AG04449 (cell line): ENCODE measurements around the gene PALB2.

ENCODE experiments used
- CTCF ChIA-PET: fragments of 350-600 bp; formaldehyde crosslinking; extraction: SDS; loops from one replicate; lab custom pipeline; 2021; ENCODE audit warnings: antibody characterized with exemption; lab: Yijun Ruan, JAX
- POLR2A ChIA-PET: fragments of 400-600, 350-600 bp; formaldehyde crosslinking; extraction: SDS; loops from one replicate; lab custom pipeline; 2020; ENCODE audit warnings: antibody characterized with exemption, inconsistent platforms; lab: Yijun Ruan, JAX
- DNase-seq: peaks from one replicate; pipeline ENCODE4 v3.0.0-alpha.2; 2010; ENCODE audit warnings: low read depth, low spot score
- H3K4me3 ChIP-seq: 2 replicates; pipeline ENCODE4 v1.5.1; 2011; ENCODE audit warnings: low read depth, mild to moderate bottlenecking, control low read depth, low read length
- TF ChIP-seq, protein P1 (sequence below): IDR thresholded peaks from one replicate; pipeline ENCODE4 v1.5.1; 2011; ENCODE audit warnings: mild to moderate bottlenecking, moderate library complexity, low read length, control low read depth, inconsistent platforms; ENCODE audit not compliant: insufficient read depth; ENCODE audit errors: missing control alignments

The PALB2 gene

DNA sequence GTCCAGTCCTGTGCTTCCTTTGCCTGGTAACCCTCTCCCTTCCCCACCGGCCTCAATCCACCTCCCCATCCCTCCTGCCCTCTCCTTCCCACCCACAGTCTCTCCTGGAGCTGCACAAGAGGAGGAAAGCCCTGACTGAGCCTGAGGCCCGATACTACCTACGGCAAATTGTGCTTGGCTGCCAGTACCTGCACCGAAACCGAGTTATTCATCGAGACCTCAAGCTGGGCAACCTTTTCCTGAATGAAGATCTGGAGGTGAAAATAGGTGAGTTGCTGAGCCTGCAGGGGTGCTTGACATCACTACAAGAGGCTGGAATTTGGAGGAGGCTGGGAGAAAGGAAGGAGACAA is 38.9 kb upstream of the PALB2 start:
- peak overlapping the region; percentile 68 for H3K4me3 ChIP-seq
- DNase-seq, result no peak
- CTCF ChIA-PET, result interaction anchor here (1.4 to 3.2 kb wide), 2 partner anchors 10 to 244 kb away, joined by 3 to 17 read pairs; no protein-coding TSS in a partner anchor
- POLR2A ChIA-PET, result interaction anchor here (0.8 kb wide), 1 partner anchor 10 kb away, joined by 3 read pairs; no protein-coding TSS in a partner anchor
- TF ChIP-seq, protein P1, sequence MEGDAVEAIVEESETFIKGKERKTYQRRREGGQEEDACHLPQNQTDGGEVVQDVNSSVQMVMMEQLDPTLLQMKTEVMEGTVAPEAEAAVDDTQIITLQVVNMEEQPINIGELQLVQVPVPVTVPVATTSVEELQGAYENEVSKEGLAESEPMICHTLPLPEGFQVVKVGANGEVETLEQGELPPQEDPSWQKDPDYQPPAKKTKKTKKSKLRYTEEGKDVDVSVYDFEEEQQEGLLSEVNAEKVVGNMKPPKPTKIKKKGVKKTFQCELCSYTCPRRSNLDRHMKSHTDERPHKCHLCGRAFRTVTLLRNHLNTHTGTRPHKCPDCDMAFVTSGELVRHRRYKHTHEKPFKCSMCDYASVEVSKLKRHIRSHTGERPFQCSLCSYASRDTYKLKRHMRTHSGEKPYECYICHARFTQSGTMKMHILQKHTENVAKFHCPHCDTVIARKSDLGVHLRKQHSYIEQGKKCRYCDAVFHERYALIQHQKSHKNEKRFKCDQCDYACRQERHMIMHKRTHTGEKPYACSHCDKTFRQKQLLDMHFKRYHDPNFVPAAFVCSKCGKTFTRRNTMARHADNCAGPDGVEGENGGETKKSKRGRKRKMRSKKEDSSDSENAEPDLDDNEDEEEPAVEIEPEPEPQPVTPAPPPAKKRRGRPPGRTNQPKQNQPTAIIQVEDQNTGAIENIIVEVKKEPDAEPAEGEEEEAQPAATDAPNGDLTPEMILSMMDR, result no peak

DNA sequence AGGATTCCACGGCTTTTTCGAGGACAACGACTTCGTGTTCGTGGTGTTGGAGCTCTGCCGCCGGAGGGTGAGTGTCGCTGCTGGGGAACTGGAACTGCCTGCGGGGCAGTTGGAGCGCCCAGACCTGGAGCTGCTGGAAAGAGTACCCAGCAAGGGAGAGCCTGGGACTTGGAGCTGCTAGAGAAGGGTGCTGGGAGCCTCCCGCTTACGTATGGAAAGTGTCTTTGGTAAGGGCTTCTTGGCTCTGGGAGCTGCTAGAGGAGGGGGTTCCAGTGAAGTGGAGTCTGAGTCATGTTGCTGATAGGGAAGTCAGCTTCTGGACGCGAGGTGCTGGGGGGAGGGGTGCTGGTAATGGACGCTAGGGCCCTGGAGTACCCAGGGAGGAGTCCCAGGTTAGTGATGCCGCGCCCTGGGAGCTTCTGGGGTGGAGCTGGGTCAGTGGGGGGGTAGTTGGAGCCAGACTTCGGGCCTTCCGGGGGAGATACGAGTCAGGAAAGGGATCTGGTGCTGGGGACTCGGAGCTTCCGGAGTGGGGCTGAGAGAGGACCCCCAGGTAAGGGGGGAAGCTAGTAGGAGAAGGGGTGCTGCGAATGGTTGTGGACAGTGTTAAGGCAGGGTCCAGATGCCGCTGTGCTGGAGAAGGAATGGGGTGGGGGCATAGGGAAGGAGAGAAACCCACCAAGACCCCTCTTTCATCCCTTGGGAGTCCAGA is 38.3 kb upstream of the PALB2 start:
- ChIA-PET POLR2A (interaction anchor here (0.7 to 0.8 kb wide), 2 partner anchors 10 to 46 kb away, joined by 3 read pairs; no protein-coding TSS in a partner anchor), CTCF (interaction anchor here (1.4 to 3.2 kb wide), 3 partner anchors 9 to 244 kb away, joined by 3 to 17 read pairs (median 5); partner anchors contain the start of genes DCTN5 and PALB2)
- TF ChIP-seq, protein P1, result no peak
- no peak for DNase-seq
- peak overlapping the region; percentile 68 for H3K4me3 ChIP-seq

DNA sequence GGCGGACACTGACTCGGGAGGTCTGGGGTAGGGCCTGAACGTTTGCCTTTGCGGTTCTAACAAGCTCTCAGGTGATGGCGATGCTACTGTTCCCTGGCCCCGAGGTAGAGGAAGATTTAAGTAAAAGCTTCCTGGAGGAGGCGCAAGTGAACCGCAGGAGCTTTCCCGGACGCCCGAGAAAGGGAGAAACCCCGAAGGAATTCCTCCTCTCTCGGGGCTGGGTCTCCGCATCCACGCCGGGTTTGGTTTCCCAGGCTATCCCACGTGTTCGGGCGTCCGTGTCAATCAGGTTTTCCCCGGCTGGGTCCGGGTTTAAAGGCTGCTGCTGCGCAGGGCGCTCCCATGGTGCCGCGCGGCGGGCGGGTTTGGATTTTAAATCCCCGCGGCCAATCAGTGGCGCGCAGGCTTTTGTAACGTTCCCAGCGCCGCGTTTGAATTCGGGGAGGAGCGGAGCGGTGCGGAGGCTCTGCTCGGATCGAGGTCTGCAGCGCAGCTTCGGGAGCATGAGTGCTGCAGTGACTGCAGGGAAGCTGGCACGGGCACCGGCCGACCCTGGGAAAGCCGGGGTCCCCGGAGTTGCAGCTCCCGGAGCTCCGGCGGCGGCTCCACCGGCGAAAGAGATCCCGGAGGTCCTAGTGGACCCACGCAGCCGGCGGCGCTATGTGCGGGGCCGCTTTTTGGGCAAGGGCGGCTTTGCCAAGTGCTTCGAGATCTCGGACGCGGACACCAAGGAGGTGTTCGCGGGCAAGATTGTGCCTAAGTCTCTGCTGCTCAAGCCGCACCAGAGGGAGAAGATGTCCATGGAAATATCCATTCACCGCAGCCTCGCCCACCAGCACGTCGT is 37.5 kb upstream of the PALB2 start, which contains the start of gene PLK1:
PLK1 (plus strand) TSS at position 460 of the 844 bp plus-strand sequence; CDS start at position 504, 44 bp downstream.
- TF ChIP-seq, protein P1, result peak; percentile 24
- DNase-seq, result no peak
- CTCF ChIA-PET, result interaction anchor here (0.7 to 3.2 kb wide), 9 partner anchors 9 to 357 kb away, joined by 3 to 17 read pairs (median 4); partner anchors contain the start of genes DCTN5 and PALB2
- POLR2A ChIA-PET, result interaction anchor here (0.7 kb wide), 1 partner anchor 45 kb away, joined by 3 read pairs; no protein-coding TSS in a partner anchor
- H3K4me3 ChIP-seq, result peak within 1 kb of the TSS; percentile 68

DNA sequence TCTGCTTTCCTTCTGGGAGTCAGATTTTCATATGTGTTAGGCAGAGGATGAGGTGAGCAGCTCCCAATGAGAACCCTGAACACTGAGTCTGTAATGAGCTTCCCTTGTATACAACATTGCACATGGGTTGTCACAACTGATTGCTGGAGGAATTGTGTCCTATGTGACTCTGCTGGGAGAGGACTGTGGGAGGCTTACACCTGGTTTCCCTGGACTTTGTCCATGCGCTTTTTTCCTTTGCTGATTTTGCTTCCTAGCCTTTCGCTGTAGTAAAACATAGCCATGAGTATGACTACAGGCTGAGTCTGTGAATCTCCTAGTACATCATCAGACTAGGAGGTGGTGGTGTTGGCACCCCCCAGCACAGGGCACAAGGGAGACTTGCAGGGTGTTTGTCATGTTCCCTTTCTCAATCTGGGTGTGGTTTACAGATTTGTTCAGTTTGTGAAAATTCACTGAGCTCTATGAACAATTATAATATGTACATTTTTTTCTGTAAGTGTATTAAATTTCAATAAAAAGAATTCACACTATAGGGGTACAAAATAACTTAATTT is 35.9 kb upstream of the PALB2 start:
- CTCF ChIA-PET, result interaction anchor here (0.8 to 3.2 kb wide), 7 partner anchors 7 to 127 kb away, joined by 3 to 17 read pairs (median 5); no protein-coding TSS in a partner anchor

DNA sequence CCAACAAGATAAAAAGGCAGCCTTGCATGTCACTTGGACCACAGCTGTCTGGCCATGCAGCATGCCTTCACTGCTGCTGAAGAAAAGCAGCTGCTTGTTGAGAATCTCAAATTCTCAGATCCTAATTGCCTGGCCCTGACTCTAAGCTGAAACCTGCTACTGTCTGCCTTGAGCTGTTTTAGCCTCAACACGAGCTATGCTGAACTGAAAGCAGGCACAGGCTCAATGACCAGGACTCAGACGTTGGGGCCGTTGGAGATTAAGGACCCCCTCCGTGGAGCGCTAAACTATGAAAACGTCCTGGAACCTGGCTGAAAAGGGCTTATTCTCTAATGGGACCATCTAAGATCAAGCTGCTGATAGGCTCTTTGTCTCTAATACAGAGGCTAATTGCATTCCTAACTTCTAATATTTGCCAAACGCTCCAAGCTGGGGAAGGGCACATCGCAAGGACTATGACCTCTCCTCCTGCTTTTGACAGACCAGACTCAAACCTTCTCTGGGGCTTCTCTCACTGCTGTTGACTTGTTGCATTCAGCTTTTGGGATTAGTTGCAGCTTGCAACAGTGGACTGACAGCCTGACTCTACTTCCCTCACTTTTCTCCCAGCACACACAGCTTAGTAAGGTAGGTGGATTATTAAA is 33.0 kb upstream of the PALB2 start:
- DNase-seq, result no peak
- TF ChIP-seq, protein P1, result no peak
- POLR2A ChIA-PET, result no interaction called here
- no peak overlapping the region for H3K4me3 ChIP-seq
- CTCF ChIA-PET, result interaction anchor here (0.7 kb wide), 1 partner anchor 10 kb away, joined by 4 read pairs; no protein-coding TSS in a partner anchor

More for the DNA sequence above, 35.9 kb upstream of the PALB2 start:
- DNase-seq, result no peak
- TF ChIP-seq, protein P1, result no peak
- H3K4me3 ChIP-seq, result no peak overlapping the region
- POLR2A ChIA-PET, result interaction anchor here (1.0 kb wide), 1 partner anchor 120 kb away, joined by 3 read pairs; the partner anchor contains the start of genes EARS2 and UBFD1
